Heart left ventricle (tissue), 13 donors: ENCODE results near the gene PDE11A.

ENCODE experiments used
- CTCF ChIP-seq, 12 donors: fragments of 200-600 bp; sonication (generic) in 4 of 12; IDR thresholded peaks; one replicate each; pipeline versions ENCODE4 v1.5.0 to v1.8.0; 2018 to 2022; ENCODE audit warnings: antibody characterized with exemption in 12 of 12, mild to moderate bottlenecking in 5 of 12
- POLR2A ChIP-seq, 2 donors: fragments of 450-650 bp; IDR thresholded peaks; one replicate each; pipeline ENCODE4 v1.6.1; 2017; ENCODE audit warnings: antibody characterized with exemption in 2 of 2, mild to moderate bottlenecking in 2 of 2, moderate library complexity in 2 of 2
- donor health status: ischemic (EF 13 %, LVEDD 7.1; RV severe dilation, severe dysfunction).
- donor health status: DM: no; HTN: yes; CAD: no.
- donor health status: DM: no; HTN: no; CAD: no.
- donor health status: ischemic (EF 25% LVEDD 6.9; RV normal size, moderate dysfunction).
- donor health status: ischemic (EF 25% LVEDD 5.7; RV mildly dilated, moderate dysfunction).
- donor health status: ischemic (EF 35%, LVEDD 5.7; RV mildly dilated, moderate dysfunction).
- donor health status: nonischemic (EF 11% LVEDD 7.7; RV severe dilation, severe dysfunction).
- donor health status: DM: yes; HTN: yes; CAD: no.
- donor health status: PGD.
- donor health status: ischemic (EF 29% LVEDD 5.4; RV normal size, mild dysfunction).
- donor health status: nonischemic (EF 23%, LVEDD 6.1; RV moderate dilation, normal function).

- TF ChIP-seq POLR2A (IDR thresholded peaks at IDR 0.05): no peak
- no peak for TF ChIP-seq CTCF (IDR thresholded peaks at IDR 0.05)
Measured at GRCh38 chr2:177593402-177593801, 479.2 kb downstream of the PDE11A start.
